ENCODE measurements around the gene GRIA3. TPM values are rescaled to one million over a fixed set of nuclear protein-coding genes. Genes with fewer than 3 reads are reported as not detected.

Gene GRIA3
- total and polyA plus RNA-seq, 10 of the 15 experiments (the other 5 are each of a cell fraction or from before 2014, with no cell fraction given): 0.45 to 4.3 (median 2.2) TPM

DNA sequence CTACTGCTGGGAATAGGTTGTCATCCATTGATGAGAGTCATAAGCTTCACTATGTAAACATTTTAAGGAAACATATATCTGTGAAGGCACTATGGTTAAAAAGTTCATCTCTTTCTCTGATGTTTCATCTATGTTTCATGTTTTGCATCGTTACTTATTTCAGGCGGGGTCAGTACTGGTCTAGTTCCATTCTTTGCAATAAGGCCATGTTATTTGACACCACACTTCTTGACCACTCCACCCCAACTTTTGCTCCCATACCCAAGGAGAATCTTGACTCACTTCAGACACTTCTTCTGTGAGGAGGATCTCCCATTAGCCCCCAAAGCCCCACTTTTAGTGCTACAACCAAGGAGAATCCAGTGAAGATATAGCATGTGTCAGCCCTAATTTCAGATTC lies 119.4 kb downstream of the GRIA3 start:
- no TSS peak for BruUV-seq (replicated peaks)
- FAIRE-seq: no peak
- Histone ChIP-seq H3K36me3 (ENCODE audit: control insufficient read depth in 2 of 2, insufficient read depth in 2 of 2, low read length in 1 of 2) (no peaks in the 10 kb centered on the region), H3K4me2 (ENCODE audit: control insufficient read depth, insufficient read depth) (no peak overlapping the region), H3K27me3 (replicated peaks in 1 of 2; ENCODE audit: control insufficient read depth in 2 of 2, insufficient read depth in 2 of 2, low read length in 1 of 2) (no peaks in the 10 kb centered on the region), H3K4me3 (no peak overlapping the region), H3K4me1 (ENCODE audit: control insufficient read depth, insufficient read depth, low read length) (no peaks in the 10 kb centered on the region), H3K9ac (ENCODE audit: control insufficient read depth, insufficient read depth, low read length) (no peak overlapping the region), H3K9me3 (replicated peaks; ENCODE audit: control insufficient read depth, insufficient read depth, low read length) (no peaks in the 10 kb centered on the region), H3K27ac (ENCODE audit: control insufficient read depth, insufficient read depth) (no peak overlapping the region), H2AFZ (ENCODE audit: control insufficient read depth, low read depth, low read length) (no peak overlapping the region), H4K20me1 (ENCODE audit: control insufficient read depth, insufficient read depth) (no peaks in the 10 kb centered on the region), H3K79me2 (ENCODE audit: control insufficient read depth, insufficient read depth, low read length) (no peaks in the 10 kb centered on the region)
- ChIA-PET CTCF (no interaction called here), RAD21 (ENCODE audit: unreplicated experiment) (no interaction called here), SMC1A (ENCODE audit: uncharacterized antibody, unreplicated experiment) (no interaction called here), POLR2A (no interaction called here)
- ATAC-seq: no peak
- no peak for TF ChIP-seq EP300 (IDR thresholded peaks at IDR 0.05; ENCODE audit: borderline replicate concordance in 1 of 2, control insufficient read depth in 1 of 2, low read depth in 2 of 2, low read length in 2 of 2)
- TF ChIP-seq ZSCAN29 (IDR thresholded peaks at IDR 0.05): no peak
- 0% methylated on average over 2 of the region's 2 CpGs for WGBS (ENCODE audit: insufficient coverage, insufficient replicate concordance, low lambda C conversion rate, missing lambda C conversion rate)
- no peak for DNase-seq (ENCODE audit: low read depth, low spot score)
- intact Hi-C loops (cut with micrococcal nuclease; ENCODE audit: unreplicated experiment) (no loop called here), in situ Hi-C loops (cut with MboI) (no loop called here)

DNA sequence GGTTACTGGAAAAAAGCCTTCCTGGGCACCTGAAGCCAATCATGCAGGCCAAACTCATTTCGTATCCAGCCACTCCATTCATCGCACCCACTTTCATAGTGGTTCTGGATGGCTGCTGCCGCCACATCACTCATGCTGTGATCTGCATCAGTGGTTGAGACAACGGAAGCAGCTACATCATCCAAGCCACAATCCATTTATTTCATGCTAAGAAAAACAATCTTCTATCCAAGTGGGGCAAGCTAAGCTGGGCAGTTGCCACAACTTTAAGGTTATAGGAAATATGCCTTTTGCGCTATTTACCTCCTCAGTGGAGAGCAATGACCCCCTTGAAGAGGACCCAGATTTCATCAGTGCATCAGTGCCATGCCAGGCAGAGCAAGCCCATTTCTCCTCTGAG lies 124.6 kb downstream of the GRIA3 start:
- no TSS peak for BruUV-seq (replicated peaks)
- Histone ChIP-seq H2AFZ (ENCODE audit: control insufficient read depth, low read depth, low read length) (no peak overlapping the region), H3K4me2 (ENCODE audit: control insufficient read depth, insufficient read depth) (no peak overlapping the region), H3K9me3 (replicated peaks; ENCODE audit: control insufficient read depth, insufficient read depth, low read length) (no peaks in the 10 kb centered on the region), H4K20me1 (ENCODE audit: control insufficient read depth, insufficient read depth) (no peaks in the 10 kb centered on the region), H3K27ac (ENCODE audit: control insufficient read depth, insufficient read depth) (no peak overlapping the region), H3K27me3 (replicated peaks in 1 of 2; ENCODE audit: control insufficient read depth in 2 of 2, insufficient read depth in 2 of 2, low read length in 1 of 2) (no peaks in the 10 kb centered on the region), H3K79me2 (ENCODE audit: control insufficient read depth, insufficient read depth, low read length) (no peaks in the 10 kb centered on the region), H3K9ac (ENCODE audit: control insufficient read depth, insufficient read depth, low read length) (no peak overlapping the region), H3K4me3 (no peak overlapping the region), H3K4me1 (ENCODE audit: control insufficient read depth, insufficient read depth, low read length) (no peaks in the 10 kb centered on the region), H3K36me3 (ENCODE audit: control insufficient read depth in 2 of 2, insufficient read depth in 2 of 2, low read length in 1 of 2) (no peaks in the 10 kb centered on the region)
- no peak for DNase-seq (ENCODE audit: low read depth, low spot score)
- ChIA-PET RAD21 (ENCODE audit: unreplicated experiment) (no interaction called here), POLR2A (interaction anchor here (1.1 kb wide), 1 partner anchor 12 kb away, joined by 3 read pairs; no protein-coding TSS in a partner anchor), SMC1A (ENCODE audit: uncharacterized antibody, unreplicated experiment) (interaction anchor here (1.1 to 1.8 kb wide), 2 partner anchors 16 to 113 kb away, joined by 3 to 5 read pairs; no protein-coding TSS in a partner anchor), CTCF (no interaction called here)
- ATAC-seq: no peak
- intact Hi-C loops (cut with micrococcal nuclease; ENCODE audit: unreplicated experiment) (no loop called here), in situ Hi-C loops (cut with MboI) (no loop called here)
- 31% methylated on average over 5 of the region's 5 CpGs for WGBS (ENCODE audit: insufficient coverage, insufficient replicate concordance, low lambda C conversion rate, missing lambda C conversion rate)
- no peak for FAIRE-seq
- no peak for TF ChIP-seq ZNF217 (IDR thresholded peaks at IDR 0.05)
- no peak for TF ChIP-seq EED (IDR thresholded peaks at IDR 0.05; ENCODE audit: low read depth)
- TF ChIP-seq, protein P1, sequence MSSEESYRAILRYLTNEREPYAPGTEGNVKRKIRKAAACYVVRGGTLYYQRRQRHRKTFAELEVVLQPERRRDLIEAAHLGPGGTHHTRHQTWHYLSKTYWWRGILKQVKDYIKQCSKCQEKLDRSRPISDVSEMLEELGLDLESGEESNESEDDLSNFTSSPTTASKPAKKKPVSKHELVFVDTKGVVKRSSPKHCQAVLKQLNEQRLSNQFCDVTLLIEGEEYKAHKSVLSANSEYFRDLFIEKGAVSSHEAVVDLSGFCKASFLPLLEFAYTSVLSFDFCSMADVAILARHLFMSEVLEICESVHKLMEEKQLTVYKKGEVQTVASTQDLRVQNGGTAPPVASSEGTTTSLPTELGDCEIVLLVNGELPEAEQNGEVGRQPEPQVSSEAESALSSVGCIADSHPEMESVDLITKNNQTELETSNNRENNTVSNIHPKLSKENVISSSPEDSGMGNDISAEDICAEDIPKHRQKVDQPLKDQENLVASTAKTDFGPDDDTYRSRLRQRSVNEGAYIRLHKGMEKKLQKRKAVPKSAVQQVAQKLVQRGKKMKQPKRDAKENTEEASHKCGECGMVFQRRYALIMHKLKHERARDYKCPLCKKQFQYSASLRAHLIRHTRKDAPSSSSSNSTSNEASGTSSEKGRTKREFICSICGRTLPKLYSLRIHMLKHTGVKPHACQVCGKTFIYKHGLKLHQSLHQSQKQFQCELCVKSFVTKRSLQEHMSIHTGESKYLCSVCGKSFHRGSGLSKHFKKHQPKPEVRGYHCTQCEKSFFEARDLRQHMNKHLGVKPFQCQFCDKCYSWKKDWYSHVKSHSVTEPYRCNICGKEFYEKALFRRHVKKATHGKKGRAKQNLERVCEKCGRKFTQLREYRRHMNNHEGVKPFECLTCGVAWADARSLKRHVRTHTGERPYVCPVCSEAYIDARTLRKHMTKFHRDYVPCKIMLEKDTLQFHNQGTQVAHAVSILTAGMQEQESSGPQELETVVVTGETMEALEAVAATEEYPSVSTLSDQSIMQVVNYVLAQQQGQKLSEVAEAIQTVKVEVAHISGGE (CRISPR knock-in tag; IDR thresholded peaks at IDR 0.05): no peak
- no peak for TF ChIP-seq SP1 (IDR thresholded peaks at IDR 0.05; ENCODE audit: low read depth, low read length)
- no peak for TF ChIP-seq GABPA (IDR thresholded peaks at IDR 0.05; ENCODE audit: low read depth)
- no peak for TF ChIP-seq CREB1 (IDR thresholded peaks at IDR 0.05; ENCODE audit: low read depth)
- no peak for TF ChIP-seq CBX3 (IDR thresholded peaks at IDR 0.05; ENCODE audit: borderline replicate concordance, low read depth)
- TF ChIP-seq, protein P2, sequence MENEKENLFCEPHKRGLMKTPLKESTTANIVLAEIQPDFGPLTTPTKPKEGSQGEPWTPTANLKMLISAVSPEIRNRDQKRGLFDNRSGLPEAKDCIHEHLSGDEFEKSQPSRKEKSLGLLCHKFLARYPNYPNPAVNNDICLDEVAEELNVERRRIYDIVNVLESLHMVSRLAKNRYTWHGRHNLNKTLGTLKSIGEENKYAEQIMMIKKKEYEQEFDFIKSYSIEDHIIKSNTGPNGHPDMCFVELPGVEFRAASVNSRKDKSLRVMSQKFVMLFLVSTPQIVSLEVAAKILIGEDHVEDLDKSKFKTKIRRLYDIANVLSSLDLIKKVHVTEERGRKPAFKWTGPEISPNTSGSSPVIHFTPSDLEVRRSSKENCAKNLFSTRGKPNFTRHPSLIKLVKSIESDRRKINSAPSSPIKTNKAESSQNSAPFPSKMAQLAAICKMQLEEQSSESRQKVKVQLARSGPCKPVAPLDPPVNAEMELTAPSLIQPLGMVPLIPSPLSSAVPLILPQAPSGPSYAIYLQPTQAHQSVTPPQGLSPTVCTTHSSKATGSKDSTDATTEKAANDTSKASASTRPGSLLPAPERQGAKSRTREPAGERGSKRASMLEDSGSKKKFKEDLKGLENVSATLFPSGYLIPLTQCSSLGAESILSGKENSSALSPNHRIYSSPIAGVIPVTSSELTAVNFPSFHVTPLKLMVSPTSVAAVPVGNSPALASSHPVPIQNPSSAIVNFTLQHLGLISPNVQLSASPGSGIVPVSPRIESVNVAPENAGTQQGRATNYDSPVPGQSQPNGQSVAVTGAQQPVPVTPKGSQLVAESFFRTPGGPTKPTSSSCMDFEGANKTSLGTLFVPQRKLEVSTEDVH (IDR thresholded peaks at IDR 0.05; ENCODE audit: low read depth, partially characterized antibody): no peak
- TF ChIP-seq NRF1 (conservative IDR thresholded peaks at IDR 0.05; ENCODE audit: low read depth, low read length): no peak
- no peak for TF ChIP-seq MXI1 (IDR thresholded peaks at IDR 0.05; ENCODE audit: low read depth, low read length)
- TF ChIP-seq PAX5 (IDR thresholded peaks at IDR 0.05; ENCODE audit: borderline replicate concordance, low read depth, low read length): no peak
